Mesothelial cell of epicardium (in vitro differentiated cells): Measurements from ENCODE around the gene POLH. TPM values are rescaled to one million over a fixed set of nuclear protein-coding genes. Genes with fewer than 3 reads are reported as not detected.
"Not testable (repeated sequence)": the region's sequence is repeated elsewhere in the genome, so short reads cannot be mapped to it uniquely, and the experiment has no call there.

Experiments
- DNase-seq, 2 experiments: peaks; one replicate each; pipeline ENCODE4 v3.0.0; 2021; ENCODE audit warnings: low spot score in 2 of 2; ENCODE audit not compliant: unreplicated experiment in 2 of 2
- H3K27ac Mint-ChIP-seq: 2 replicates; pipeline ENCODE4 v1.8.0; 2021; ENCODE audit warnings: mixed read lengths
- H3K27me3 Mint-ChIP-seq: 2 replicates; pipeline ENCODE4 v1.8.0; 2021; ENCODE audit warnings: low read depth, mixed read lengths
- H3K36me3 Mint-ChIP-seq: 2 replicates; pipeline ENCODE4 v1.8.0; 2021; ENCODE audit warnings: mixed read lengths
- H3K4me1 Mint-ChIP-seq: 2 replicates; pipeline ENCODE4 v1.8.0; 2021; ENCODE audit warnings: mixed read lengths
- H3K4me3 Mint-ChIP-seq: 2 replicates; pipeline ENCODE4 v1.8.0; 2021; ENCODE audit warnings: mild to moderate bottlenecking, moderate library complexity, mixed read lengths
- H3K9me3 Mint-ChIP-seq: 2 replicates; pipeline ENCODE4 v1.8.0; 2021; ENCODE audit warnings: mixed read lengths
- total RNA-seq: library from RNA; stranded (reverse); gene quantifications from 3 replicates; pipeline ENCODE4 v1.2.1, GENCODE V29; 2021
- TF ChIP-seq, protein P1 (sequence below): fragments of 200-600 bp; sonication (generic); IDR thresholded peaks from one replicate; pipeline ENCODE4 v1.5.0; 2021; ENCODE audit warnings: antibody characterized with exemption; ENCODE audit not compliant: unreplicated experiment

POLH gene
- total RNA-seq: 16.3 to 21.8 TPM (median 18.9 TPM) in 3 replicates

- H3K27ac Mint-ChIP-seq: peak within 1 kb of the TSS; percentile 91
- peaks cover 31% of the 10 kb centered on the region for H3K4me1 Mint-ChIP-seq
- no peaks in the 10 kb centered on the region for H3K27me3 Mint-ChIP-seq
- H3K4me3 Mint-ChIP-seq: peak within 1 kb of the TSS; percentile 93
- DNase-seq: peak; percentile 90 to 94
- TF ChIP-seq, protein P1, sequence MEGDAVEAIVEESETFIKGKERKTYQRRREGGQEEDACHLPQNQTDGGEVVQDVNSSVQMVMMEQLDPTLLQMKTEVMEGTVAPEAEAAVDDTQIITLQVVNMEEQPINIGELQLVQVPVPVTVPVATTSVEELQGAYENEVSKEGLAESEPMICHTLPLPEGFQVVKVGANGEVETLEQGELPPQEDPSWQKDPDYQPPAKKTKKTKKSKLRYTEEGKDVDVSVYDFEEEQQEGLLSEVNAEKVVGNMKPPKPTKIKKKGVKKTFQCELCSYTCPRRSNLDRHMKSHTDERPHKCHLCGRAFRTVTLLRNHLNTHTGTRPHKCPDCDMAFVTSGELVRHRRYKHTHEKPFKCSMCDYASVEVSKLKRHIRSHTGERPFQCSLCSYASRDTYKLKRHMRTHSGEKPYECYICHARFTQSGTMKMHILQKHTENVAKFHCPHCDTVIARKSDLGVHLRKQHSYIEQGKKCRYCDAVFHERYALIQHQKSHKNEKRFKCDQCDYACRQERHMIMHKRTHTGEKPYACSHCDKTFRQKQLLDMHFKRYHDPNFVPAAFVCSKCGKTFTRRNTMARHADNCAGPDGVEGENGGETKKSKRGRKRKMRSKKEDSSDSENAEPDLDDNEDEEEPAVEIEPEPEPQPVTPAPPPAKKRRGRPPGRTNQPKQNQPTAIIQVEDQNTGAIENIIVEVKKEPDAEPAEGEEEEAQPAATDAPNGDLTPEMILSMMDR: no peak
- no peaks in the 10 kb centered on the region for H3K9me3 Mint-ChIP-seq
- H3K36me3 Mint-ChIP-seq: peaks cover 11% of the 10 kb centered on the region
These were observed at the start of gene POLH, which contains the start of gene XPO5 for GRCh38 chr6:43575772-43576551. POLH (plus strand) TSS chr6:43576185; CDS start chr6:43582320, 6,135 bp downstream. XPO5 (minus strand) TSS chr6:43576038; CDS start chr6:43575864, 174 bp downstream.

- Mint-ChIP-seq H3K27me3 (no peaks in the 10 kb centered on the region), H3K9me3 (no peaks in the 10 kb centered on the region), H3K4me1 (no peaks in the 10 kb centered on the region), H3K36me3 (peaks cover 18% of the 10 kb centered on the region), H3K4me3 (no peak overlapping the region), H3K27ac (no peak overlapping the region)
- no peak for DNase-seq
- TF ChIP-seq, protein P1: no peak
These were observed 43.8 kb upstream of the POLH start for GRCh38 chr6:43532201-43532600.

GRCh38 chr6:43538986-43539385 lies 37.0 kb upstream of the POLH start:
- H3K36me3 Mint-ChIP-seq: peaks cover 31% of the 10 kb centered on the region
- not testable (repeated sequence) for H3K4me3 Mint-ChIP-seq, DNase-seq, H3K27ac Mint-ChIP-seq, H3K9me3 Mint-ChIP-seq, H3K27me3 Mint-ChIP-seq, H3K4me1 Mint-ChIP-seq

DNA sequence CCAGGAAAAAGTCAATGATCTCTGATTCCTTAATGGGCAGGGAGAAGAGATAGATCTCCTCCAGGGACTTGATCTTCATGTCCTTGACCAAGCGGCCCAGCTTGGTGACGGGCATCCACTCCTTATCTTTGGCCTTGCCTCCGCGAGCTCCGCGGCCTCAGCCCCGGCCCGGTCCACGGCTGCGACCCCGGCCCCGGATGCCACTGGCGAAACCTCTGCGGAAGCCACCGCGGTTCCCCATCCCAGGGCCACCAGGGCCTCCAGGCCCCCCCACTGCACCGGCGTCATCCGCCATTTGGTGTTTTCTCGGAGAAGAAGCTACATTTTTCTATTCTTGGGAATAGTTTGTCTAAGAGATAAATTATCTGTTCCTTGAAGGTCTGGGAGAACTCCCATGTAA lies 36.6 kb upstream of the POLH start:
- DNase-seq, H3K27ac Mint-ChIP-seq, H3K4me1 Mint-ChIP-seq, H3K4me3 Mint-ChIP-seq, H3K9me3 Mint-ChIP-seq, H3K27me3 Mint-ChIP-seq: not testable (repeated sequence)
- H3K36me3 Mint-ChIP-seq: peaks cover 33% of the 10 kb centered on the region

DNA sequence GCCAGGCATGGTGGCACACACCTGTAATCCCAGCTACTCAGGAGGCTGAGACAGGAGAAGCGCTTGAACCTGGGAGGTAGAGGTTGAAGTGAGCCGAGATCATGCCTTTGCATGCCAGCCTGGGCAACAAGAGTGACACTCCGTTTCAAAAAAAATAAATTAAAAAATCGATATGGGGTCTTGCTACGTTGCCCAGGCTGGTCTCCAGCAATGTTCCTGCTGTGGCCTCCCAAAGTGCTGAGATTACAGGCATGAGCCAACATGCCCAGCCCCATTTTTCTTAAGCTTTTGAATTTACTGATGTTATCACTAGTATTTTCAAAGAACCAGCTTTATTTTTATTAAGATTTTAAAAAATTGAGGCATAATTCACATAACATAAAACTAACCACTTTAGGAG lies 35.5 kb upstream of the POLH start:
- TF ChIP-seq, protein P1: no peak
- Mint-ChIP-seq H3K4me1 (no peaks in the 10 kb centered on the region), H3K9me3 (no peaks in the 10 kb centered on the region), H3K27me3 (no peaks in the 10 kb centered on the region), H3K27ac (no peak overlapping the region), H3K36me3 (peaks cover 34% of the 10 kb centered on the region), H3K4me3 (no peak overlapping the region)
- DNase-seq: no peak

GRCh38 chr6:43541774-43542471 lies 34.1 kb upstream of the POLH start:
- H3K9me3 Mint-ChIP-seq: no peaks in the 10 kb centered on the region
- no peak overlapping the region for H3K4me3 Mint-ChIP-seq
- TF ChIP-seq, protein P1: no peak
- H3K36me3 Mint-ChIP-seq: peaks cover 43% of the 10 kb centered on the region
- no peaks in the 10 kb centered on the region for H3K4me1 Mint-ChIP-seq
- no peak for DNase-seq
- no peak overlapping the region for H3K27ac Mint-ChIP-seq
- H3K27me3 Mint-ChIP-seq: no peaks in the 10 kb centered on the region
